Thyroid gland (tissue), 4 donors: ENCODE measurements around the gene SLC5A8. TPM values are rescaled to one million over a fixed set of nuclear protein-coding genes. Genes with fewer than 3 reads are reported as not detected.

Experiments used
- DNase-seq, 2 donors: peaks; one replicate each; pipeline ENCODE4 v3.0.0-alpha.2; 2019
- H3K27ac ChIP-seq, 3 donors: fragments of 200-600 bp; sonication (generic); 1 replicate in 2 of 3; 2 replicates in 1 of 3; pipeline ENCODE4 v1.5.1; 2016 to 2019; ENCODE audit warnings: mild to moderate bottlenecking in 1 of 3, moderate library complexity in 1 of 3
- H3K27me3 ChIP-seq: fragments of 200-600 bp; sonication (generic); one replicate; pipeline ENCODE4 v1.5.1; 2019
- H3K36me3 ChIP-seq, 2 donors: fragments of 200-600 bp; sonication (generic); one replicate each; pipeline ENCODE4 v1.5.1; 2016 to 2019
- H3K4me1 ChIP-seq, 2 donors: fragments of 200-600 bp; sonication (generic); one replicate each; pipeline ENCODE4 v1.5.1; 2017 to 2019
- H3K4me3 ChIP-seq, 3 donors: fragments of 200-600 bp; sonication (generic); replicated peaks in 1 of 3; 1 replicate in 2 of 3; 2 replicates in 1 of 3; pipeline ENCODE4 v1.5.1; 2016; ENCODE audit warnings: mild to moderate bottlenecking in 1 of 3
- H3K9me3 ChIP-seq: fragments of 200-600 bp; sonication (generic); one replicate; pipeline ENCODE4 v1.5.1; 2017
- CTCF ChIP-seq, 6 experiments: fragments of 200-600 bp in 3 of 6; fragments of 450-650 bp in 3 of 6; sonication (generic) in 3 of 6; IDR thresholded peaks; one replicate each; pipeline ENCODE4 v1.5.1; 2016 to 2019; ENCODE audit warnings: antibody characterized with exemption in 6 of 6, mild to moderate bottlenecking in 2 of 6, inconsistent platforms in 1 of 6, moderate library complexity in 1 of 6
- POLR2A ChIP-seq, 2 donors: fragments of 450-650 bp; IDR thresholded peaks; one replicate each; pipeline ENCODE4 v1.6.1; 2017; ENCODE audit warnings: antibody characterized with exemption in 2 of 2, mild to moderate bottlenecking in 2 of 2, moderate library complexity in 1 of 2
- WGBS, 2 donors: methylation state at CpG; one replicate each; pipeline ENCODE4 v1.1.5; 2017; 5-methylcytosine and 5-hydroxymethylcytosine counted together
- intact Hi-C: fragments of 100-400 bp; cut with DNase I; formaldehyde crosslinking; loops from one replicate; pipeline ENCODE4 v1.15.1; 2023
- total RNA-seq, 4 donors: library from RNA; depleted of rRNA; stranded (reverse); fragments of >200 nt; gene quantifications; one replicate each; pipeline ENCODE4 v1.2.3, GENCODE V29; 2016

SLC5A8 gene
- total RNA-seq, 4 donors from 2014 or later, result 51.3 to 114 (median 75.9) TPM

GRCh38 chr12:101204602-101205304, 5.3 kb downstream of the SLC5A8 start:
- TF ChIP-seq POLR2A (IDR thresholded peaks at IDR 0.05) (peak in 1 of 2 donors; percentile 20), CTCF (IDR thresholded peaks at IDR 0.05) (no peak)
- DNase-seq, result peak; percentile 41 to 45
- intact Hi-C loops, result no loop called here
- Histone ChIP-seq H3K36me3 (no peaks in the 10 kb centered on the region), H3K4me1 (peaks cover 3 to 30% of the 10 kb centered on the region in 2 donors), H3K4me3 (no peak overlapping the region), H3K27me3 (no peaks in the 10 kb centered on the region), H3K9me3 (no peaks in the 10 kb centered on the region), H3K27ac (peak overlapping the region in 2 of 3 donors; percentile 75 to 96)
- 64 to 67% methylated on average over 4 of the region's 4 CpGs for WGBS, 2 donors

GRCh38 chr12:101200824-101201223, 9.2 kb downstream of the SLC5A8 start:
- WGBS, 2 donors, result 90 to 94% methylated on average over 1 of the region's 1 CpG
- no peak for TF ChIP-seq POLR2A (IDR thresholded peaks at IDR 0.05)
- TF ChIP-seq CTCF (IDR thresholded peaks at IDR 0.05), result no peak
- no peak overlapping the region for H3K27ac ChIP-seq
- H3K4me3 ChIP-seq, result no peak overlapping the region
- H3K36me3 ChIP-seq, result no peaks in the 10 kb centered on the region
- H3K9me3 ChIP-seq, result no peaks in the 10 kb centered on the region
- no peak for DNase-seq
- H3K27me3 ChIP-seq, result no peaks in the 10 kb centered on the region
- H3K4me1 ChIP-seq, result peaks cover 0 to 21% of the 10 kb centered on the region in 2 donors
- intact Hi-C loops, result no loop called here

GRCh38 chr12:101200145-101200544, 9.9 kb downstream of the SLC5A8 start:
- intact Hi-C loops, result no loop called here
- 91 to 96% methylated on average over 2 of the region's 2 CpGs for WGBS, 2 donors
- Histone ChIP-seq H3K4me3 (no peak overlapping the region), H3K27ac (no peak overlapping the region), H3K4me1 (peaks cover 0 to 17% of the 10 kb centered on the region in 2 donors), H3K36me3 (no peaks in the 10 kb centered on the region), H3K9me3 (no peaks in the 10 kb centered on the region), H3K27me3 (no peaks in the 10 kb centered on the region)
- TF ChIP-seq POLR2A (IDR thresholded peaks at IDR 0.05) (no peak), CTCF (IDR thresholded peaks at IDR 0.05) (no peak)
- no peak for DNase-seq

- Histone ChIP-seq H3K4me3 (no peak overlapping the region), H3K9me3 (no peaks in the 10 kb centered on the region), H3K36me3 (peaks cover 0 to 18% of the 10 kb centered on the region in 2 donors), H3K4me1 (peaks cover 6 to 8% of the 10 kb centered on the region in 2 donors), H3K27ac (peak overlapping the region in 2 of 3 donors; percentile 7 to 44), H3K27me3 (no peaks in the 10 kb centered on the region)
- DNase-seq, result no peak
- no peak for TF ChIP-seq POLR2A (IDR thresholded peaks at IDR 0.05)
- no peak for TF ChIP-seq CTCF (IDR thresholded peaks at IDR 0.05)
- WGBS, 2 donors, result 59 to 67% methylated on average over 2 of the region's 2 CpGs
- intact Hi-C loops, result loop anchor here (10.0 kb wide), 1 partner anchor 89 kb away; no protein-coding TSS in a partner anchor
These were observed 23.7 kb downstream of the SLC5A8 start for GRCh38 chr12:101186291-101186690.

- 75 to 83% methylated on average over 2 of the region's 2 CpGs for WGBS, 2 donors
These were observed 28.3 kb downstream of the SLC5A8 start for GRCh38 chr12:101181776-101182175.

More at GRCh38 chr12:101181776-101182175, 28.3 kb downstream of the SLC5A8 start:
- H3K27me3 ChIP-seq, result no peaks in the 10 kb centered on the region
- DNase-seq, result no peak
- H3K9me3 ChIP-seq, result no peaks in the 10 kb centered on the region
- H3K4me3 ChIP-seq, result no peak overlapping the region
- peaks cover 6 to 7% of the 10 kb centered on the region in 2 donors for H3K4me1 ChIP-seq
- no peak for TF ChIP-seq POLR2A (IDR thresholded peaks at IDR 0.05)
- TF ChIP-seq CTCF (IDR thresholded peaks at IDR 0.05), result no peak
- H3K27ac ChIP-seq, result no peak overlapping the region
- peaks cover 0 to 22% of the 10 kb centered on the region in 2 donors for H3K36me3 ChIP-seq
- intact Hi-C loops, result loop anchor here (10.0 kb wide), 1 partner anchor 93 kb away; no protein-coding TSS in a partner anchor
